Mesenteric fat pad (tissue), 1 donor: Measurements from ENCODE around the gene EXOC3L4. TPM values are rescaled to one million over a fixed set of nuclear protein-coding genes. Genes with fewer than 3 reads are reported as not detected.
"Not testable (repeated sequence)": the region's sequence is repeated elsewhere in the genome, so short reads cannot be mapped to it uniquely, and the experiment has no call there.

Experiments
- DNase-seq: peaks from one replicate; pipeline ENCODE4 v3.0.0-alpha.2; 2020; ENCODE audit warnings: low spot score
- total RNA-seq: library from RNA; stranded (reverse); fragmentation: NEBNext Ultra II Directional; extraction: Animal tissue kit (Norgen Biotek cat#: 25700); gene quantifications from one replicate; pipeline ENCODE4 v1.2.1, GENCODE V29; 2021
- donor health status: DM: yes; HTN: yes; CAD: no.

The EXOC3L4 gene
- total RNA-seq, 1 donor from 2014 or later = 2.0 TPM

- no peak for DNase-seq
Measured at GRCh38 chr14:103118018-103118662, 23.6 kb downstream of the EXOC3L4 start.

GRCh38 chr14:103118663-103119404, 24.3 kb downstream of the EXOC3L4 start:
- no peak for DNase-seq

GRCh38 chr14:103119527-103119926, 25.0 kb downstream of the EXOC3L4 start:
- DNase-seq = not testable (repeated sequence)

- DNase-seq = no peak
Measured at GRCh38 chr14:103121121-103121845, 26.8 kb downstream of the EXOC3L4 start.

- DNase-seq = peak; percentile 96
Measured at GRCh38 chr14:103121846-103122584, 27.5 kb downstream of the EXOC3L4 start.

- DNase-seq = no peak
Measured at GRCh38 chr14:103122585-103122946, 28.0 kb downstream of the EXOC3L4 start.

GRCh38 chr14:103122947-103123633, 28.6 kb downstream of the EXOC3L4 start, which contains the start of gene TNFAIP2:
Gene TNFAIP2, plus strand, starts transcription at chr14:103123461. Its CDS starts 2,997 bp downstream, at chr14:103126458.
- no peak for DNase-seq

GRCh38 chr14:103123634-103124500, 29.3 kb downstream of the EXOC3L4 start:
- DNase-seq = no peak

- no peak for DNase-seq
Measured at GRCh38 chr14:103124501-103125001, 30.0 kb downstream of the EXOC3L4 start.

- DNase-seq = no peak
Measured at GRCh38 chr14:103125098-103126070, 30.9 kb downstream of the EXOC3L4 start.

- no peak for DNase-seq
Measured at GRCh38 chr14:103126088-103126872, 31.8 kb downstream of the EXOC3L4 start.

- DNase-seq = no peak
Measured at GRCh38 chr14:103126873-103127304, 32.4 kb downstream of the EXOC3L4 start.

GRCh38 chr14:103127356-103127755, 32.8 kb downstream of the EXOC3L4 start:
- no peak for DNase-seq

- DNase-seq = no peak
Measured at GRCh38 chr14:103127861-103128598, 33.5 kb downstream of the EXOC3L4 start.

GRCh38 chr14:103128631-103129300, 34.2 kb downstream of the EXOC3L4 start:
- no peak for DNase-seq
